ENCODE results near the gene EIF3D. TPM values are rescaled to one million over a fixed set of nuclear protein-coding genes. Genes with fewer than 3 reads are reported as not detected.

Gene EIF3D
- total RNA-seq, 1 experiment from 2014 or later, result 306 TPM

DNA sequence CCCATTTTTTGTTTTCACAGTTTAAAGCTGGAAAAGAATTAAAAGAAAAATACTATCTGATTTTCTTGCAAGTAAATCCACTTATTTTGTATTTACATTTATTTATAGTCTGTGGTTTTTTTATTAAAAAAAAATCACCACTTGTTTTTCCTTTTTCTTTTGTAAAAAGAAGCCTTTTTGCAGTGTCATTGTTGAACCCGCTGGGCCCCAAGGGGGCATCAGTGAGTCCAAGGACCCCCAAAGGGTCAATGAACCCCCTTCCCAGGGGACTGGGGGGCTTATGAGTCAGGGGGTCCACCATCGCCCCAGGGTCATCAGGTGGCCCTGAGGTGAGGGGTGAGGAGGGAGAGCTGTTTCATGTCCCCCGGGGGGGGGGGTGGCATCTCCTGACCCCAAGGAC lies 34.0 kb upstream of the EIF3D start:
- Histone ChIP-seq H3K4me3 (replicated peaks in 1 of 2; ENCODE audit: low read depth in 1 of 2, low read length in 2 of 2) (no peak overlapping the region), H3K4me2 (ENCODE audit: low read length) (peak overlapping the region; percentile 66), H3K9ac (ENCODE audit: low read length) (peak overlapping the region; percentile 33; the same call in 1 of the 2 replicates), H3K27me3 (ENCODE audit: insufficient read depth, low read length) (no peaks in the 10 kb centered on the region), H4K20me1 (ENCODE audit: insufficient read depth) (no peaks in the 10 kb centered on the region), H3K9me2 (ENCODE audit: insufficient read depth) (no peaks in the 10 kb centered on the region), H3K9me3 (ENCODE audit: control insufficient read depth in 1 of 2, insufficient read depth in 1 of 2, low read depth in 1 of 2, low read length in 2 of 2) (no peaks in the 10 kb centered on the region), H3K36me3 (ENCODE audit: control insufficient read depth in 1 of 2, insufficient read depth in 2 of 2, low read length in 2 of 2) (no peaks in the 10 kb centered on the region), H3K79me2 (ENCODE audit: insufficient read depth, low read length) (no peaks in the 10 kb centered on the region), H2AFZ (ENCODE audit: low read depth, low read length, poor library complexity, severe bottlenecking) (peak overlapping the region; percentile 91), H3K27ac (ENCODE audit: low read depth, low read length) (no peak overlapping the region), H3K4me1 (ENCODE audit: control insufficient read depth in 1 of 2, insufficient read depth in 2 of 2, low read length in 2 of 2) (peaks cover 5 to 33% of the 10 kb centered on the region in 2 experiments; a peak in 2 of 4 replicates)
- ChIA-PET RAD21 (ENCODE audit: low non-redundant PET in 1 of 2, low total read pairs in 2 of 2, uncharacterized antibody in 2 of 2, unreplicated experiment in 2 of 2) (no interaction called here), POLR2A (interaction anchor here (1.2 kb wide), 1 partner anchor 34 kb away, joined by 3 read pairs; the partner anchor contains the start of gene EIF3D), CTCF (no interaction called here)
- intact Hi-C loops (cut with micrococcal nuclease), result no loop called here
- ATAC-seq (no peak), DNase-seq (ENCODE audit: low read depth, low spot score) (no peak)
- BruUV-seq (replicated peaks), result no TSS peak
- TF ChIP-seq, protein P1, sequence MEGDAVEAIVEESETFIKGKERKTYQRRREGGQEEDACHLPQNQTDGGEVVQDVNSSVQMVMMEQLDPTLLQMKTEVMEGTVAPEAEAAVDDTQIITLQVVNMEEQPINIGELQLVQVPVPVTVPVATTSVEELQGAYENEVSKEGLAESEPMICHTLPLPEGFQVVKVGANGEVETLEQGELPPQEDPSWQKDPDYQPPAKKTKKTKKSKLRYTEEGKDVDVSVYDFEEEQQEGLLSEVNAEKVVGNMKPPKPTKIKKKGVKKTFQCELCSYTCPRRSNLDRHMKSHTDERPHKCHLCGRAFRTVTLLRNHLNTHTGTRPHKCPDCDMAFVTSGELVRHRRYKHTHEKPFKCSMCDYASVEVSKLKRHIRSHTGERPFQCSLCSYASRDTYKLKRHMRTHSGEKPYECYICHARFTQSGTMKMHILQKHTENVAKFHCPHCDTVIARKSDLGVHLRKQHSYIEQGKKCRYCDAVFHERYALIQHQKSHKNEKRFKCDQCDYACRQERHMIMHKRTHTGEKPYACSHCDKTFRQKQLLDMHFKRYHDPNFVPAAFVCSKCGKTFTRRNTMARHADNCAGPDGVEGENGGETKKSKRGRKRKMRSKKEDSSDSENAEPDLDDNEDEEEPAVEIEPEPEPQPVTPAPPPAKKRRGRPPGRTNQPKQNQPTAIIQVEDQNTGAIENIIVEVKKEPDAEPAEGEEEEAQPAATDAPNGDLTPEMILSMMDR (IDR thresholded peaks at IDR 0.05 in 2 of 3, conservative IDR thresholded peaks at IDR 0.05 in 1 of 3; ENCODE audit: borderline replicate concordance in 1 of 3, insufficient read depth in 1 of 3, low read depth in 2 of 3, low read length in 2 of 3), result peak in 1 of 3 experiments; percentile 35; a peak in 2 of 6 replicates
- no peak for TF ChIP-seq CEBPB (IDR thresholded peaks at IDR 0.05; ENCODE audit: low read depth)

GRCh38 chr22:36562261-36562835 lies 33.4 kb upstream of the EIF3D start:
- Histone ChIP-seq H3K27me3 (ENCODE audit: insufficient read depth, low read length) (no peaks in the 10 kb centered on the region), H3K4me1 (ENCODE audit: control insufficient read depth in 1 of 2, insufficient read depth in 2 of 2, low read length in 2 of 2) (peaks cover 5 to 33% of the 10 kb centered on the region in 2 experiments; a peak in 2 of 4 replicates), H4K20me1 (ENCODE audit: insufficient read depth) (no peaks in the 10 kb centered on the region), H3K79me2 (ENCODE audit: insufficient read depth, low read length) (no peaks in the 10 kb centered on the region), H3K9me2 (ENCODE audit: insufficient read depth) (no peaks in the 10 kb centered on the region), H3K4me3 (replicated peaks in 1 of 2; ENCODE audit: low read depth in 1 of 2, low read length in 2 of 2) (no peak overlapping the region; a peak in 1 of 4 replicates), H3K4me2 (ENCODE audit: low read length) (peak overlapping the region; percentile 66), H2AFZ (ENCODE audit: low read depth, low read length, poor library complexity, severe bottlenecking) (peak overlapping the region; percentile 91), H3K9me3 (ENCODE audit: control insufficient read depth in 1 of 2, insufficient read depth in 1 of 2, low read depth in 1 of 2, low read length in 2 of 2) (no peaks in the 10 kb centered on the region), H3K27ac (ENCODE audit: low read depth, low read length) (no peak overlapping the region), H3K36me3 (ENCODE audit: control insufficient read depth in 1 of 2, insufficient read depth in 2 of 2, low read length in 2 of 2) (no peaks in the 10 kb centered on the region), H3K9ac (ENCODE audit: low read length) (peak overlapping the region; percentile 33)
- ATAC-seq (peak; percentile 75), DNase-seq (ENCODE audit: low read depth, low spot score) (no peak)
- no TSS peak for BruUV-seq (replicated peaks)
- ChIA-PET CTCF (no interaction called here), RAD21 (ENCODE audit: low non-redundant PET in 1 of 2, low total read pairs in 2 of 2, uncharacterized antibody in 2 of 2, unreplicated experiment in 2 of 2) (no interaction called here), POLR2A (interaction anchor here (1.2 kb wide), 1 partner anchor 33 kb away, joined by 3 read pairs; the partner anchor contains the start of gene EIF3D)
- intact Hi-C loops (cut with micrococcal nuclease), result no loop called here
- TF ChIP-seq SP1 (IDR thresholded peaks at IDR 0.05; ENCODE audit: low read depth) (no peak; the same call in 1 of the 2 replicates), SRF (IDR thresholded peaks at IDR 0.05; ENCODE audit: low read depth) (peak; percentile 40; the same call in 1 of the 2 replicates), POLR2A (IDR thresholded peaks at IDR 0.05; ENCODE audit: borderline replicate concordance, extremely low read depth, insufficient read depth, insufficient read length) (no peak), YY1 (IDR thresholded peaks at IDR 0.05; ENCODE audit: extremely low read depth, insufficient replicate concordance, low read depth, low read length) (no peak)

All from HCT116 (cell line).